Activated CD4-positive, CD25-positive, alpha-beta regulatory T cell treated with anti-CD3 and anti-CD28 coated beads, Interleukin-2, amount 50 U/mL, for 72 hours (primary cell): ENCODE data around the gene TUBGCP3.
A peak's percentile ranks its signal among the peaks of the same experiment; 100 is the strongest.

ENCODE experiments used
- DNase-seq: peaks from one replicate; pipeline ENCODE4 v3.0.0; 2021

TUBGCP3 gene

GRCh38 chr13:112615391-112615790 lies 27.4 kb upstream of the TUBGCP3 start:
- DNase-seq: no peak

GRCh38 chr13:112614835-112615234 lies 26.9 kb upstream of the TUBGCP3 start:
- no peak for DNase-seq

- no peak for DNase-seq
Observed at GRCh38 chr13:112608212-112608611, 20.3 kb upstream of the TUBGCP3 start.

GRCh38 chr13:112606109-112607001 lies 18.4 kb upstream of the TUBGCP3 start:
- peak; percentile 93 for DNase-seq

- no peak for DNase-seq
Observed at GRCh38 chr13:112605531-112605990, 17.6 kb upstream of the TUBGCP3 start.

- no peak for DNase-seq
Observed at GRCh38 chr13:112603641-112604225, 15.8 kb upstream of the TUBGCP3 start.

- no peak for DNase-seq
Observed at GRCh38 chr13:112602189-112602588, 14.2 kb upstream of the TUBGCP3 start.

- DNase-seq: no peak
Observed at GRCh38 chr13:112601371-112601770, 13.4 kb upstream of the TUBGCP3 start.

GRCh38 chr13:112596235-112596634 lies 8.3 kb upstream of the TUBGCP3 start:
- no peak for DNase-seq

- DNase-seq: no peak
Observed at GRCh38 chr13:112592647-112593046, 4.7 kb upstream of the TUBGCP3 start.

GRCh38 chr13:112592181-112592580 lies 4.2 kb upstream of the TUBGCP3 start:
- no peak for DNase-seq

- no peak for DNase-seq
Observed at GRCh38 chr13:112588490-112589297, 741 bp upstream of the TUBGCP3 start.

GRCh38 chr13:112587212-112587763 lies 665 bp downstream of the TUBGCP3 start:
- DNase-seq: peak; percentile 78

GRCh38 chr13:112586334-112586960 lies 1.5 kb downstream of the TUBGCP3 start:
- DNase-seq: no peak

- DNase-seq: no peak
Observed at GRCh38 chr13:112583592-112584277, 4.2 kb downstream of the TUBGCP3 start.

- no peak for DNase-seq
Observed at GRCh38 chr13:112582263-112582662, 5.7 kb downstream of the TUBGCP3 start.

GRCh38 chr13:112580912-112581311 lies 7.0 kb downstream of the TUBGCP3 start:
- no peak for DNase-seq

- no peak for DNase-seq
Observed at GRCh38 chr13:112580211-112580610, 7.7 kb downstream of the TUBGCP3 start.

GRCh38 chr13:112579310-112579843 lies 8.6 kb downstream of the TUBGCP3 start:
- no peak for DNase-seq

- DNase-seq: no peak
Observed at GRCh38 chr13:112576768-112577167, 11.2 kb downstream of the TUBGCP3 start.

GRCh38 chr13:112576191-112576590 lies 11.8 kb downstream of the TUBGCP3 start:
- no peak for DNase-seq

GRCh38 chr13:112575675-112576074 lies 12.3 kb downstream of the TUBGCP3 start:
- DNase-seq: no peak
